ENCODE data around the gene GCGR.

The GCGR gene

DNA sequence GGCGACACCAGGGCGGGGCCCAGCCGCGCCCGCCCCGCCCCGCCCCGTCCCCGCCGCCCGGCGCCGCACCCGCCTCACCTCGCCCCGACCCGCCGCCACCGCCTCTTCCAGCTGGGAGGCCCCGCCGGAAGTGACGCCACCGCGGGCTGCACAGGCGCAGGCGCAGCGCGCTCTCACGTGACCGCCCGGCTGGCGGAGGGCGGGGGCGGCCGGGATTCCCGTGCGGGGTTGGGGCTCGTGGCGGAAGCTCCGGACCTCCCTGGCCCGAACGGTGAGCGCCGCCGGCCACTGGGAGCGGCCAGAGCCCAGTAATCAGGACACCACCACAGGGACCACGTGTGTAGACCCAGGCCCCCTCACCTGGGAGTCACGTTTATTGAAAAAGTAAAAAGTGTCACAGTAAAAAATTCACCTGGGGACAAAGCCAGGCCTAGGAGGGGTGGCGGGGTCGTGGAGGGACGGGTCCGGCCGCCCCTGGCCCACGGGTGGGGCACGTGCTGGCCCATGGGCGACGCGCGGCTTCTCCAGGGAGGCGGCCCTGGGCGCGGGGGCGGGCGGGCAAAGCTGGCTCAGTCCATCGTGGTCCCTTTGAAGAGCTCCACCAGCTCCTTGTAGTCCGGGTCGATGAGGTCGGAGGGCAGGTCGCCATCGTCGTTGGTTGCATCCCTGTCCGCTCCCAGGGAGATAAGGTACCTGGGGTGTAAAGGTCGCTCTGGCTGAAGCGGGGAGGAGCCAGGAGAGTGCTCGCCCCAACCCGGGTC lies 29.4 kb downstream of the GCGR start, which contains the start of gene MCRIP1:
TSS of gene MCRIP1 (minus strand) at position 132 of the 761 bp plus-strand sequence. CDS start 8,785 bp downstream, outside the sequence.
- TF ChIP-seq GATA2 (IDR thresholded peaks at IDR 0.05; ENCODE audit: low read depth, low read length) (no peak), GATA3 (IDR thresholded peaks at IDR 0.05; ENCODE audit: low read depth, low read length) (no peak)

GRCh38 chr17:81833921-81834830 lies 30.2 kb downstream of the GCGR start:
- no peak for TF ChIP-seq GATA2 (IDR thresholded peaks at IDR 0.05; ENCODE audit: low read depth, low read length)
- no peak for TF ChIP-seq GATA3 (IDR thresholded peaks at IDR 0.05; ENCODE audit: low read depth, low read length)

DNA sequence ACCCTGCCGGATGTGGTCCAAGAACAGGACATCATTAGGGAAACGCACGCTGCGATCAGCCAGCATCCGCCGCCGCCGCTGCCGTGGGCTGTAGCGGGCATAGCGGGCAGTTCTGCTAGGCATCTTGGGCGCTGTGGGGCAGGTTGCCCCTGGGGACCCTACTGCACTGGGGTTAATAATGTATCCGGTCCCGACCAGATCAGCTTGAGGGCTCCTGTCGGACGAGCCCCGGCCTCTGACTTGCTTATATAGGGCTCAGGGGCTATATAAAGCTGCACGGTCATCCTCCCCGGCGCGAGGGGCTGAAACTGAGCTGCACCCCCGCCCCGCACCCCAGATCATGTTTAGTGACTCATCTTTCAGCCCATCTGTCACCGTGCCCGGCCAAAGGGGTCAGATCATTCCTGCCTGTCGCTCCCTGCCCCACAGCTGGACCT lies 30.9 kb downstream of the GCGR start, which contains the start of gene PPP1R27:
TSS of gene PPP1R27 (minus strand) at position 220 of the 437 bp plus-strand sequence. CDS start at position 123, 97 bp downstream.
- TF ChIP-seq GATA3 (IDR thresholded peaks at IDR 0.05; ENCODE audit: low read depth, low read length), result no peak
- no peak for TF ChIP-seq GATA2 (IDR thresholded peaks at IDR 0.05; ENCODE audit: low read depth, low read length)

GRCh38 chr17:81837641-81838040 lies 33.7 kb downstream of the GCGR start:
- TF ChIP-seq GATA3 (IDR thresholded peaks at IDR 0.05; ENCODE audit: low read depth, low read length), result no peak
- TF ChIP-seq GATA2 (IDR thresholded peaks at IDR 0.05; ENCODE audit: low read depth, low read length), result no peak

DNA sequence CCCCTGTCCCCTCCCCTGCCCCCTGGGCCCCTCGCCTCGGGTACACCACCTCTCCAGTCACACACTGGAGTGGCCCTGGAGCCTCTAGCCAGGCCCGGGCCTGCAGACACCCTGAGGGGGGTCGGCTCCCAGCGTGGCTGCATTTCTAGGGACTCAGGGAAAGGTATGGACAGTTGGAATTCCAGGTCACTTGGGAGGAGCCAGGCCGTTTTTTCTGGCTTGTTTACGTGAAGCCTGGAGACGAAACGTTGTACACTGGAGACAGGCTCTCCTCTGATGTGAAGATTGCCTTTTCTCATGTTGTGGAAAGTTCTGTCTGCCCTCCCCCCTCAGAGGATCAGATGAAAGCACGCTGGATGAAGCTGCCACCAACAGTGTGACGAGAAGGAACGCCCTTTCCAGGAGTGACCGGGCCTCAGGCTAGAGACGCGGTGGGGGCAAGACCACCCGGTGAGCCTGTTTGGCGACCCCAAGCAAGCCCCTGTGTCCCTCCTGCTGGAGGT lies 34.9 kb downstream of the GCGR start:
- no peak for TF ChIP-seq GATA2 (IDR thresholded peaks at IDR 0.05; ENCODE audit: low read depth, low read length)
- no peak for TF ChIP-seq GATA3 (IDR thresholded peaks at IDR 0.05; ENCODE audit: low read depth, low read length)

GRCh38 chr17:81839301-81839700 lies 35.4 kb downstream of the GCGR start:
- TF ChIP-seq GATA2 (IDR thresholded peaks at IDR 0.05; ENCODE audit: low read depth, low read length) (no peak), GATA3 (IDR thresholded peaks at IDR 0.05; ENCODE audit: low read depth, low read length) (no peak)

- no peak for TF ChIP-seq GATA3 (IDR thresholded peaks at IDR 0.05; ENCODE audit: low read depth, low read length)
- no peak for TF ChIP-seq GATA2 (IDR thresholded peaks at IDR 0.05; ENCODE audit: low read depth, low read length)
Observed at GRCh38 chr17:81840826-81841778, 37.2 kb downstream of the GCGR start.

GRCh38 chr17:81841866-81842265 lies 37.9 kb downstream of the GCGR start:
- no peak for TF ChIP-seq GATA2 (IDR thresholded peaks at IDR 0.05; ENCODE audit: low read depth, low read length)

- TF ChIP-seq GATA2 (IDR thresholded peaks at IDR 0.05; ENCODE audit: low read depth, low read length), result no peak
Observed at GRCh38 chr17:81842378-81842724, 38.4 kb downstream of the GCGR start.

DNA sequence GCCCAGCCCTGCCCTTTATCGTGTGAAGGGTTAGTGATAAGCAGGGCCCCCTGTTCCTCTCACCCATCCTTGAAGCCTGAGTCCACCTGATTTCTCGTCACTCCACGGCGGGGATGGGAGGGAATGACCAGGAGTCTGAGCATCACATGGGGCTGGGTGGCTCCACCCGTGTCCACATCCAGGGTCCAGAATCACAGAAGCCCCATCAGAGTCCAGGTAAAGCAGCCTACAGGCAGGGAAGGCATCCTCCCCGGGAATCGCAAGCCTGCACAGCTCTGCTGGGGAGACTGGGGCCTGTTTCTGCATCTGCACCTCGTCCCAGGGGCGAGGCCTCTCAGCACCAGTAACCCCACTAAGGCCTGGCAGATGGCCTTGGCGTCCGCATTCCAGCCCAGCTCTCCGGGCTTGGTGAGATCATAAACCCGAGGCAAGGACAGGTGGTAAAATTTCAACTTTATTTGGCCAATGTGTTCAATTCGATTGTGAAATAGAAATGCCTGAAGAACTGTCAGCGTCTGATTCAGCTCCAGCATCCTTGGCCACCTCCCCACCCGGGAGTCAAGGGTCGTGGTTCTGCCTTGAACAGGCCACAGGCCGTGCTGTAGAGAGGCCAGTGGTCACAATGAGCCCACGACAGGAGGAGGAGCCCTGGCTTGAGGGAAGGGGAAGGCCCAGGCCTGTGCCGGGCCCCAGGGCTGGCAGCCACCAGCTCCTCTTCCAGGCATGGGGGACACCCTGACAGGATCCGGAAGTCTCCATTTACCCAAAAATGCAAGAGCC lies 39.0 kb downstream of the GCGR start:
- no peak for TF ChIP-seq GATA3 (IDR thresholded peaks at IDR 0.05; ENCODE audit: low read depth, low read length)
- no peak for TF ChIP-seq GATA2 (IDR thresholded peaks at IDR 0.05; ENCODE audit: low read depth, low read length)

- TF ChIP-seq GATA3 (IDR thresholded peaks at IDR 0.05; ENCODE audit: low read depth, low read length) (no peak), GATA2 (IDR thresholded peaks at IDR 0.05; ENCODE audit: low read depth, low read length) (no peak)
Observed at GRCh38 chr17:81843713-81844326, 39.9 kb downstream of the GCGR start.

DNA sequence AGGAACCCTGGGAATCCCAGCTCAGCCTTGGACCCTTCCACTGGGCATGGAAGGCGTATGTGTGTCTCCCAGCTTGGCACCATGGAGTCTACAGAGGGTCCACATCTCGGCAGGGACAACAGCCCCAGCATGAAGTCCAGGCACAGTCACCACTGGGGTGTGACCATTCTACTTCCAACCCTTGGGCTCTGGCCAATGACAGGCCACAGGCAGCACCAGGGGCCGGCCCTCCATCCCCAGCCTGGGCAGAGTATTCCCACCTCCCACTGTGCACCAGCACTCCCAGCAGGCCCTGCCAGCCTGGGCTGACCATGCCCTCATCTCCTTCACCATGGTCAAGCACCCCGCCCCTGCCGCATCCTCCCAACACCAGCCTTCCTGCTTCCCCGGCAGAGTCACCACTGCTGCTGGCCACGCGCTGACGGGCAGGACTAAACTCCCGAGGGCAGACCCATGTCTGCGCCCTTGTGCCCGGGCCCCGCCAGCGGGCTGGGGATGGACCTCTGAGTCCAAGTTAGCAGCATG lies 40.4 kb downstream of the GCGR start:
- TF ChIP-seq GATA2 (IDR thresholded peaks at IDR 0.05; ENCODE audit: low read depth, low read length) (no peak), GATA3 (IDR thresholded peaks at IDR 0.05; ENCODE audit: low read depth, low read length) (no peak)

Measured in SH-SY5Y (cell line).